Measurements from ENCODE around the gene ELOVL6.

GRCh38 chr4:110108422-110108821 is 90.0 kb downstream of the ELOVL6 start:
- TF ChIP-seq EZH2 (IDR thresholded peaks at IDR 0.05; ENCODE audit: borderline replicate concordance, insufficient read depth, low read length, poor library complexity, severe bottlenecking) (no peak), CTCF (IDR thresholded peaks at IDR 0.05; ENCODE audit: poor library complexity, severe bottlenecking) (no peak)
